Right ventricle myocardium inferior (tissue), 1 donor: Measurements from ENCODE around the gene FHIT. TPM values are rescaled to one million over a fixed set of nuclear protein-coding genes. Genes with fewer than 3 reads are reported as not detected.
"Not testable (repeated sequence)": the region's sequence is repeated elsewhere in the genome, so short reads cannot be mapped to it uniquely, and the experiment has no call there.

Source experiments
- ATAC-seq: fragments of 200-7000 bp; cut with Tn5 transposase; one replicate; pipeline ENCODE4 v1.9.1; 2020; ENCODE audit warnings: mild to moderate bottlenecking, moderate library complexity
- DNase-seq: peaks from one replicate; pipeline ENCODE4 v3.0.0; 2021; ENCODE audit errors: missing footprints
- intact Hi-C: fragments of 100-400 bp; cut with DNase I; formaldehyde crosslinking; loops from one replicate; pipeline ENCODE4 v1.11.0; 2022
- total RNA-seq: library from RNA; stranded (reverse); fragmentation: NEBNext Ultra II Directional; extraction: Animal tissue kit (Norgen Biotek cat#: 25700); gene quantifications from one replicate; pipeline ENCODE4 v1.2.1, GENCODE V29; 2021
- donor health status: DM: no; HTN: yes; CAD: no; lungs with severe emphysema.

The FHIT gene
- total RNA-seq, 1 donor from 2014 or later: 24.5 TPM

DNA sequence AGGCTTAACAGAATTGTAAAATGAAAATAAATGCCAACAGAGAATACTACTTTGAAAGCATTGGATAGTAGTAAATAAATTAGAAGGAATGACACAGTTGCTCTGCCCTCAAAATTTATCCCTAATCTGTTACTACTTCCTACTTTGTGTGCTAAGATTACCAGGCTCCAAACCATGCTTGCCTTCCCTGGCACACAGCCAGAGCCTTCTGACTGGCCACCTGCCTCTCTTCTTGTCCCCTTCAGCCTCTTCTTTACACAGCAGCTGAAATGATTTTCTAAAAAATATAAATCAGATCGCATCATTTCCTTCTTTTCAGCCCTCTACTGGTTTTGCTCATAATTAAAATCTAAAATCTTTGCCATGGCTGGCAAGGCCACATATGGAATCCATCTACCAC, 334.1 kb downstream of the FHIT start:
- intact Hi-C loops: no loop called here
- ATAC-seq (no peak), DNase-seq (peak; percentile 64)

DNA sequence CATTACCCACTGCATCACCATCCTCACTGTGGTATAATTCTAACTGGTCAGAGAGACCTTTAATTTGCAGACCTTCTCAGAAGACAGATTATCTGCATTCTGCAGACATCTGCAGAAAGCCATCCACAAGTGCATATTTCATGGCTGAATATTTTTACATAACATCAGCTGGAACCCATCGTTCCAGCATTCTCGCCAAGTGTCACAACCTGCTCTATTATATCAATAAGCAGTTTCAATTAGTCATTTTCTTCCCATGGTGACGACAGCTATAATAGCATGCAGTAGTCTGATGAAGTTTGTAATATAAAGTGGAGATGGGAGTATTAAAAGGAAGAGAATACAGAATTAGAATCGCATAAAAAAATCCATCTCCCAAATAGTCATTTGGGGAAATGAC, 334.7 kb downstream of the FHIT start:
- no peak for ATAC-seq
- intact Hi-C loops: no loop called here
- no peak for DNase-seq

DNA sequence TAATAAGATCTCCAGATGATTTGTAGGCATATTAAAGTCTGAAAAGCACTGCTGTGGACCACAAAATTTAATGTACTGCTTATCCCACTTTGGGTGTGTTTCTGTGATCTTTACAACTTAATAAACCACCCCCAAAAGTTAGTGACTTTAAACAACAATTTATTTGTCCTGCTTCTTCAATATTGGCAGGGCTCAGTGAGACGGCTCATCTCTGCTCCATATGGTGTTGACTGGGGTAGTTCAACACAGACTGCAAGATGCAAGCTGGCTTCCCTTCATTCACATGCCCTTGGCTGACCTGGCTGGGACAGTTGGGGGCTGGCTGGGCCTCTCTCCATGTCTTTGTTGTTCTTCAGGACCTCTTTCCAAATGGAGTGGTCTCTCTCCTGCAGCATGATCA, 337.8 kb downstream of the FHIT start:
- ATAC-seq: no peak
- no peak for DNase-seq
- intact Hi-C loops: no loop called here

DNA sequence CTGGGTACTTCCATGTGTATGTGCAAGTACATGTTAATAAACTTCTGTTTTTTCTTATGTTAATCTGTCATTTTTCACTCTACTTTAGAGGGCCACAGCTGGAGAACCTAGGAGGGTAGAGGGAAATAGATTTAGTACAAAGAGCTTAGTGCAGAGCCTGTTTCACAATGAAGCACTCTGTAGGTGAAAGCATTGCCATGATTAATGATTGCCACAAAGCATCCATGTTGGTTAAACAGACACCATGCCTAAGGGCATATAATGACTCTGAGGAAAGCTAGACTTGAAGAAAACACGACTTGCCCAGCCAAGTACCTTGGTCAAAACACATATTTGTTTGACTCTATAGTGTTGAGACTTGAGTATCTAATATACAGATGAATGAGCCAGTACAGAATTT, 338.4 kb downstream of the FHIT start:
- no peak for ATAC-seq
- DNase-seq: no peak

DNA sequence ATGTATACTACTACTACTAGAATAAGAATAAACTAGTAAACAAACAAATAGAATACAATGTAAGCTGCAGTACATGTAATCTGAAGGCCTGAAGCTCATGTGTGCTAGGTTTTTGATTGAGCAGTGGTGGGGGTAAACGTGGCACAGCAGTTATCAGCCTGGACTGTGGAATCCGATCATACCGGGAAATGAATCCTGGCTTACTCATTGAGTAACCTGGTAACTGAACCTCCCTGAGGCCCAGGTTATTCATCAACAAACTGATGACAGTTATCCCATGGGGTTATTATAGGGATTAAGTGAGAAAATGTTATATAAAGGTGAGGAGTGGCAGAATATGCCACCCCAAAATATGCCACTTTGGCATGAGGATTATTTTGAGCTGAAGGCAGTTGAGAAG, 339.1 kb downstream of the FHIT start:
- intact Hi-C loops: no loop called here
- no peak for DNase-seq
- ATAC-seq: no peak

More for the DNA sequence above, 338.4 kb downstream of the FHIT start:
- intact Hi-C loops: no loop called here

DNA sequence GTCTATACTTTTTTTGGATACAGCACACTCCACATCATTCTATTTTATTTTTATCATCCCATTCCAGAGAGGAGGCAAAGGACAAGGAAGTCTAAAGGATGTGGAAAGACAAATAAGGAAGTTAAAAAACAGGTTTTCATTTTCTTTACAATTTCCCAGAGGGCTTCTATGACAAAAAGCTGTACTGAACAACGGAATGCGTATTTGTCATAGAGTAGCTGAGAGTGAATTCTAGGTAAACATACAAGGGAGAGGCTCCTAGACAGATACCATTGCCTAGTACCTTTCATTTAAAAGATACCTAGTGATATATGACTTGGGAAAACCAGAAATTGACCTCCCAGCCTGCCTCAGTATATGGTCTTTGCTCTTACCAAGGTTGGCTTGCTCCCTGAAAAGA, 341.7 kb downstream of the FHIT start:
- intact Hi-C loops: no loop called here
- ATAC-seq (no peak), DNase-seq (no peak)

DNA sequence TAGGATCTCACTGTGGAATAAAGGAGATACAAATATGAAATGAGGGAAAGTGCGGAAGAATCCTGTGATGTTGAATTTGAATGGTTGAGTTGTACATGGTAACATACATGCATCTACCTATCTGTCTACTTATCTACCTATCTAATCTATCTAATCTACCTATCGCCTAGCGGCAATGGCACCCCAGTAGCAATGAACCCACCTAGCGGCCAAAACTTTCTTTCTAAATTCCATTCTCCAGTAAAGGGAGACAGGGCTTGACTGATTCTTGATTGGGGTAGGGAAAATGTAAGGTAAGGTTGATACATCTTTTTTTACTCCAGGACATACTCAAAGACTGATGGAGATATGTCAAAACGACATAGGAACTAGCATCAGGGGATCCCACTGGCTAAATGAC, 345.0 kb downstream of the FHIT start:
- ATAC-seq: no peak

DNA sequence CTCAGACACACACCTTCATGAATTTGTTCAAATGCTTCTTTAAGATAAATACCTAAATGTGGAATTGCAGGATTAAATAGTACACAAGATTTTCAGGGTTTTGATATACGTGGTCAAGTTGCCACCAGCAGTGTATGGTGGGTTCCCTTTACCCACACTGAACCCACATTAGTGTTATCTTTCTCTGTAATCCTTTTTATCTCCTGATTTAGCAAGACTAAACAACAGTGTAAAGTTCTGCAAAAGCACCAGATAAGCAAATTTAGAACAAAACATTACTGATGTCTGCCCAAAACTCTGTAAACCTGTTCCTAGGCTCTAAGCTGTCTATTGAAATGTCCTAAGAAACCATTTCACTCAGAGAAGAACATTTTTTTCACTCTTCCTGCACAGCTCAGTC, 352.9 kb downstream of the FHIT start:
- ATAC-seq (no peak), DNase-seq (no peak)
- intact Hi-C loops: no loop called here

More for the DNA sequence above, 345.0 kb downstream of the FHIT start:
- intact Hi-C loops: no loop called here
- DNase-seq: no peak

DNA sequence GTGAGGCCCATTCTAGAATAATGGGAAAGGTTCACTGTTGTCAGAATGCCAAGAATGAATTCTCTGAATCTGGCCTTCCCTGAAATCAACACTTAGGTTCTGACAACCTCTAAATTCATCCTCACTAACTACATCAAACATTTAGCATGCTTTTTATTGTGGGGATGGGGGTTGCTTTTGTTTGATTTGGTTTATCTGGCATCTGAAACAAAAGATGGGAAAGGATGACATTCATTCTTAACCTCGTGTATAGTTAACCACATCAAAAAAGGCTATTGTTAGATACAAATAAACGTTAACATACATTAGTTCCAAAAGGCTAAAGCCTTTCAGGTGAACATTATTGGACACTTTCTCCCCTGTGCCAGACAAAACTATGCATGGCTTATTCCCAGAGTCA, 357.3 kb downstream of the FHIT start:
- DNase-seq (no peak), ATAC-seq (no peak)
- intact Hi-C loops: no loop called here

DNA sequence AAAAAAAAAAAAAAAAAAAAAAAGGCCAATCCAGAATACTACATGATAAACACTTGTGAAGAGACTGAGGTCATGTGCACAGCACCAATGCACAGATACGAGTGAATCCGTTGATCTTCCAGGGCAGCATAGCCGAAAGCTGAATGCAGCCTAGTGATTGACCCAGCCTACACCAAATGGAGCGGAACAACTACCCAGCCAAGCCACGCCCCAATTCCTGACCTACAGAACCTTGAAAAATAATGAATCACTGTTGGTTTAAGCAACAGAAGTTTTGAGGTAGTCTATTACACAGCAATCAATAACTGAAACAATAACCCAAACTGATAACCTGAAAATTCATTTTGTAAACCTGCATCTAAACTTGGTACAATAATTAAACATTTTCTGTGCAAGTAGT, 361.0 kb downstream of the FHIT start:
- no peak for DNase-seq

DNA sequence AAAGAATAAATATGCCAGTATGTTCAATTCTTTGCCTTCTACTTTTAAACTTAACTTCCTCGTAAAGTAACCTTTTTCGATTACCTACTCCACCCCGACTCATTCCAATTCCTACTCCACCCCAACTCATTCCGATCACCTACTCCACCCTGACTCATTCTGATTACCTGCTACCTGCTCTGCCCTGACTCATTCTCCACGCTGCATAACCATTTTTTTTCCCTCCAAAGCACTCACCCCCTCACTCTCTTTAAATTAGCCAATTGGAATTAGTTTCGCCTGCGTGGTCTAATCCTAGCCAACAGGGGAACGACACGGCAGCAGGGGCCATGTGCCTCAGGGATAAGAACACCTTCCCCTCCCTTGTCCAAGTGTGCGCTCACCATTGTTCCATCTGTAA, 362.3 kb downstream of the FHIT start:
- not testable (repeated sequence) for DNase-seq

More for the DNA sequence above, 361.0 kb downstream of the FHIT start:
- intact Hi-C loops: no loop called here
- ATAC-seq: no peak

DNA sequence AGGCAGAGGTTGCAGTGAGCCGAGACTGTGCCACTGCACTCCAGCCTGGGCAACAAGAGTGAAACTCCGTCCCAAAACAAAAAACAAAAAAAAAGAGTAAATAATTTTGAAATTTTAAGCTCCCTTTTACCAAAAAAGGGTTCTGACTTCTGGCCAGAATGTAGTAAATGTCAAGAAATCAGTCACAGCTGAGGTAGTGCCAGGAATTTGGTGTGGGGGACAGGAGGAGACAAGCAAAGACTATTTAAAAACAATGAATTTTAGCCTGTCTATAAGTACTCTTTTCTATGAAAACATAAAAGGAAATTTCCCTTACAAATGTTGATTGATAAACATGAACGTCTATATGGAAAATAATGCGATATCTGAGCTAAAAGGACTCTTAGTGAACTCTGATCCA, 363.7 kb downstream of the FHIT start:
- DNase-seq (no peak), ATAC-seq (no peak)
- intact Hi-C loops: no loop called here

More for the DNA sequence above, 362.3 kb downstream of the FHIT start:
- intact Hi-C loops, ATAC-seq: not testable (repeated sequence)

DNA sequence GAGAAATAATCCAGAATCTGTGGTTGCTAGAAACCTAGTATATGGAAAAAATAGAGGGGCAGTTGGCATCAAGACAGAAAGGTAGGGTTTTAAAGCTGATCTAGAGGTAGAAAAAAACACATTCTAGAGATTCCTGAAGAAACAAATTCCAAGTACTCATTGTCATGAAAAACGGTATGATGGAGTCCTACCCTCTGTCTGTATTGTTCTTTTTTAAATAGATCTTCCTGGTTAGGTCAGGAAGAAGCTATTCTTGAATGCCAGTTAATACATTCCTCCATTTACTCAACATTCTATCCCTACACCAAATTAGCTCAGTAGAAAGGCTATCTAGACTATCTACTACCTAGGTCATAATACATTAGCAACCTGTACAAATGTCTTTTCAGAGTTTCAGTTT, 364.7 kb downstream of the FHIT start:
- intact Hi-C loops: no loop called here

DNA sequence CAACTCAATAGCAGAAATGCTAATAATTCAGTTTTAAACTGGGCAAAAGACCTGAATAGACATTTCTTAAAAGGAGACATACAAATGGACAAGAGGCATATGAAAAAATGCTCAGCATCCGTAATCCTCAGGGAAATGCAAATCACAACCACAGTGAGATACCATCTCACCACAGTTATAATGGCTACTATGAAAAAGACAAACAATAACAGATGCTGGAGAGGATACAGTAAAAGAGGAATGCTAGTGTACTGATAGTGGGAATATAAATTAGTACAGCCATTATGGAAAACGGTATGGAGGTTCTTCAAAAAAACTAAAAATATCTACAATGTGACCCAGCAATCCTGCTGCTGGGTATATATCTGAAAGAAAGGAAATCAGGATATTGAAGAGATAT, 367.2 kb downstream of the FHIT start:
- intact Hi-C loops: no loop called here
- DNase-seq: no peak

More for the DNA sequence above, 364.7 kb downstream of the FHIT start:
- no peak for DNase-seq
- no peak for ATAC-seq

DNA sequence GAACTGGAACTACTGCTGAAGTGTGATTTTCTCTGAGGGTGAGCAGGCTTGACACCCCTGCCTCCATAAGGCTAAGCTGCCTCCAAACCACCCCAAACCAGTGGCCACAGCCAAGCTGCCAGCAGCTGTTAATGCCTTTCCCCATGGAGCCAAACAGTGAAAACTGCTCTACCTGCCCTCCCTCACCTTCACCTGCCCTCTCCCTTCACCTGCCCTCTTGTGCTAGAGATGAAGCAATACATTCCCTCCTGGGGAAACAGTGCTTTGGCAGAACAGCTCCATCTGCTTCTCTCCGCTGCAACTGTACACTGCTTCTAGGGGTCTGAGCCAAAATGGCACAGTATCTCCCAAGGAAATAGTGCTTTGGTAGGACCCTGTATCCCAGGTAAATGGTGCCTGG, 374.1 kb downstream of the FHIT start:
- ATAC-seq: no peak
- DNase-seq: no peak
- intact Hi-C loops: no loop called here

More for the DNA sequence above, 367.2 kb downstream of the FHIT start:
- ATAC-seq: no peak

DNA sequence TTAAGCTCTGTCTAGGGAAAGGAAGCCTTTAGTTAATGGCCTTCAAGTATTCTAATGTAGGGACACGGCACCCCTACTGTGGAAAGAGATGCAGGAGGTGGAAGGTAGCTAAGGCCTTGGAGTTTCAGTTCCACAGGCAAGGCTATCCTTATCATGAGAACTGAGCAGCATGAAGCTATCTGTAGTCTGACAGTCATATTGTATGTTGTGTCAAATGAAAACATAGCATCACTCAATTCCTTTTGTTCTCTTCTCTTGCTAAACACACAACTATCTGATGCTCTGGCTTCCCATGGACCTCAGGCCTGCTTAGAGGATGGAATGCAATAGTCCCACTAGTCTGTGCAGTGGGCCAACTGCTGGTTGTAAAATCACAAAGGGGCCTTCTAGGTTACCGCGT, 380.9 kb downstream of the FHIT start:
- no peak for DNase-seq
- no peak for ATAC-seq
- intact Hi-C loops: no loop called here

DNA sequence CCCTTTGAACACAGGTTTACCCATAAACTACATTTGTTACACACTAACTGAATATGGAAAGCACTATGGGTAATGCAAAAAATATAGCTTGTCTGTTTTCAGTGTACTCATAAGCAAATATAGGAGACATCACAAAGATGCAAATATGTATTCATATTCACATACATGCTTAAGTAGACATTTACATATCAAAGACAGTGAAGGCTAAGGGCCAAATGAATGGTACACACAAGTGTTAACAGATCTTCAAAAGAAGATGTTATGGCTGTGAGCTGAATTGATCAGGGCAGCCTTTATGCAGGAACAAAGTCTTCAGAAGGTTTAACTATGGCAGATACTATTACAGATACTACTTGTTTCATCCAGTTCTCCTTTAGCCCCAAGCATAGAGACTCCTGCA, 384.1 kb downstream of the FHIT start:
- no peak for DNase-seq
- intact Hi-C loops: no loop called here
- no peak for ATAC-seq

DNA sequence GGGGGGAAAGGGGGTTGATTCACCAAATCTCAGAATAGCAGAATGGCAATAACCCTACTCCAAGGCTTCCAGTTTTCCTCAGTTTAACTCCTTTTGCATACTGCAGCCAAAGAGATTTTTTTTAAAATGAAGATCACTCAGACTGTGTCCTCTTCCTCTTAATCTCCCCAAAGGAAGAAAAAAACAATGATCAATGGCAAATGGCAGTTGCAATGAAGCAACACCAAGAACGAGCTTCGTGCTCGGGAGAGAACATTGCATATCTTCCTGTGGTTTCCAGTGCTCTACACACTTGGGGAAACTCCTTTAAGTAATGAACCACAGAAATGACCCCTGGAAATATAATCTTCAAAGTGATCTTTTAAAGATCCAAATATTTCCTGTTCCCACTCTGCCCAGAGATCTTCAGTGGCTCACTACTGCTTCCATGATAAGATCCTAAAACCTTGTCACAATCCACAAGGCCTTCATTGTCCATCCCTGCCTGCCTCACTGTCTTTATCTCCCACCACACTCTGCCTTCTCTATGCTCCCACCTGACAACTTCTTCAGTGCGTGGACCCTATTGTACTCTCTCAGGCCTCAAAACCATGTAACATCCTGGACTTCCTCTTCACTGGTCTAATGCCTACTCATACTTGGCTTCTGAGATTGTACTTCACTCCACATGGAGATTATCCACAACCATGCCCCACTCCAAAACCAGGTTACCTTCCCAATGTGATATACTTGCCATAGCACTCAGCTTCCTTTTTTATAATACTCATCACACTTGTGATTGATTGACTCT, 394.8 kb downstream of the FHIT start:
- ATAC-seq (no peak), DNase-seq (no peak)
- intact Hi-C loops: no loop called here

DNA sequence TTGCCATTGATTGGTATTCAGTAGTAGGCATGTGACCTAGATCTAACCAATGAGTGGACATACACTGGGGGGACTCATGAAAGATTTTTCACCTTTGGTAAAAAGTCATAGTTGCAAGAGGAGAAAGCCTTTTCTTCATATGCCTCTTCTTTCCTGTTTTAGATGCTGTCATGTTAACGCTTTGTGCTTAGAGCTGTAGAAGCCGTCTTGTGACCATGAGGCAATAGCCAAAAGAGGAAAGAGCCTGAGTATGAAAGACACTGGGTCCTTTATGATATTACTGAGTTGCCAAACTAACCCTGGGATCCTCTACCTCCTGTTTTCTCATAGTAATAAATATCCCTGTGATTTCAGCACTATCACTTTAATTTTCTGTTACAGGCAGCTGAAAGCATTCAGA, 396.0 kb downstream of the FHIT start:
- no peak for DNase-seq
- ATAC-seq: no peak
- intact Hi-C loops: no loop called here

DNA sequence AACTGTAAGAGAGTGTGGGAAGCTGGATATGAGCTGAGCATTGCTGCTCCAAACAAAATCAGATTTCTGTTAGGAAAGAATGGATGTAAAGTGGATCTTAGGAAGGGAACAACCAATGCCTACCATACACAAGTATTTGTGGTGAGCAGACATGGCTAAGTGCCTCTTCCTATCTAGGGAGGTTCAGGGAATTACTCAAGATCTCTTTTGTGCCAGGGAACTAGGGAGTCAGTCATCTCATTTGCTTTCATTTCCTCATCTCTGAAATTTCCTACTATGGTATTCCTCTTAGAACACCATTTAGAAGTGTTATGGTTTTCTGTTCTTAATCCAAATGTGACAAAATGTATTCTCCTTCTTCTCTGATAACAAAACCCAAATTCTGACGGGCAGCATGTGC, 396.5 kb downstream of the FHIT start:
- DNase-seq: no peak
- intact Hi-C loops: no loop called here
- ATAC-seq: no peak

DNA sequence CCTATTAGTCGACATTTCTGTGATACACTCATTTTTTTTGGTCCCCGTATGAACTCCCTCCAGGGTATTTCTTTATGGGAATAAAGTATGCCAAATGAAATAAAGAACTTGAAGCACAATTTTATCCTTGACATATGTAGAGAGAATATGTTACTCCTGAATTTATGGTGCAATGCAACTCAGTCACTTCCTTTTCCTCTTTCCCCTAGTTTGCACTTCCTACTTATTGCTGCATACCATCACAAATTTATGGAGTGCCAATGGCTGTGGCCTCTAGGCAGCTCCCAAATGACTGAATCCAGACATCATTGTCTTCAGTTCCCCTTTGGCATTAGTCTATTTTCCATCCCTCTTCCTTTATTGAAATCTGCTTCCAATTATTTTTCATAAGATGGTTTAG, 403.5 kb downstream of the FHIT start:
- DNase-seq: no peak
- intact Hi-C loops: no loop called here

More for the DNA sequence above, 403.5 kb downstream of the FHIT start:
- ATAC-seq: no peak
